HFF-Myc (cell line): ENCODE measurements around the gene TCFL5.
A peak's percentile ranks its signal among the peaks of the same experiment; 100 is the strongest.

Source experiments
- DNase-seq: peaks from one replicate; pipeline ENCODE4 v3.0.0-alpha.2; 2011; ENCODE audit warnings: low read depth; ENCODE audit errors: extremely low read depth
- H3K4me3 ChIP-seq: replicated peaks from 2 replicates; pipeline ENCODE4 v1.5.1; 2011; ENCODE audit warnings: low read depth, mild to moderate bottlenecking, control low read depth, low read length
- CTCF ChIP-seq: IDR thresholded peaks from 2 replicates; pipeline ENCODE4 v1.5.1; 2012; ENCODE audit warnings: mild to moderate bottlenecking, low read depth, low read length, control low read depth; ENCODE audit errors: missing control alignments

TCFL5 gene

GRCh38 chr20:62817975-62818591 lies 43.5 kb downstream of the TCFL5 start:
- no peak overlapping the region for H3K4me3 ChIP-seq
- no peak for TF ChIP-seq CTCF
- no peak for DNase-seq

GRCh38 chr20:62816884-62817873 lies 44.4 kb downstream of the TCFL5 start, which contains the start of gene COL9A3:
Gene COL9A3, plus strand, starts transcription at chr20:62817050. Its CDS starts 15 bp downstream, at chr20:62817065.
- DNase-seq = no peak
- TF ChIP-seq CTCF = no peak
- H3K4me3 ChIP-seq = peak within 1 kb of the TSS; percentile 17; the same call in 1 of the 2 replicates

- TF ChIP-seq CTCF = no peak
- DNase-seq = no peak
- peak overlapping the region; percentile 17; the same call in 1 of the 2 replicates for H3K4me3 ChIP-seq
These were observed 45.4 kb downstream of the TCFL5 start for GRCh38 chr20:62816031-62816883.

- no peak for DNase-seq
- no peak overlapping the region for H3K4me3 ChIP-seq
- TF ChIP-seq CTCF = no peak
These were observed 46.3 kb downstream of the TCFL5 start for GRCh38 chr20:62815066-62815991.

GRCh38 chr20:62814709-62815065 lies 46.9 kb downstream of the TCFL5 start:
- DNase-seq = no peak
- TF ChIP-seq CTCF = no peak
- H3K4me3 ChIP-seq = no peak overlapping the region
